Mucosa of descending colon (tissue), 3 donors: ENCODE results near the gene OR6F1. TPM values are rescaled to one million over a fixed set of nuclear protein-coding genes. Genes with fewer than 3 reads are reported as not detected.
"Not testable (repeated sequence)": the region's sequence is repeated elsewhere in the genome, so short reads cannot be mapped to it uniquely, and the experiment has no call there.

ENCODE experiments used
- ATAC-seq: fragments of 200-7000 bp; cut with Tn5 transposase; one replicate; pipeline ENCODE4 v1.9.1; 2020; ENCODE audit warnings: mild to moderate bottlenecking, moderate library complexity
- DNase-seq, 3 donors: peaks; one replicate each; pipeline ENCODE4 v3.0.0-alpha.2; 2020
- H3K36me3 ChIP-seq: fragments of 200-600 bp; one replicate; pipeline ENCODE4 v1.8.0; 2021; ENCODE audit warnings: low read depth, mild to moderate bottlenecking
- H3K4me1 ChIP-seq: fragments of 200-600 bp; one replicate; pipeline ENCODE4 v1.8.0; 2021; ENCODE audit warnings: low read depth, mild to moderate bottlenecking
- H3K4me3 ChIP-seq: fragments of 200-600 bp; one replicate; pipeline ENCODE4 v1.8.0; 2021; ENCODE audit warnings: mild to moderate bottlenecking
- H3K9me3 ChIP-seq: fragments of 200-600 bp; one replicate; pipeline ENCODE4 v1.8.0; 2021; ENCODE audit warnings: mild to moderate bottlenecking
- CTCF ChIP-seq: fragments of 200-600 bp; IDR thresholded peaks from one replicate; pipeline ENCODE4 v1.8.0; 2022; ENCODE audit warnings: antibody characterized with exemption, mild to moderate bottlenecking
- intact Hi-C, 2 donors: fragments of 100-400 bp; cut with DNase I in 1 of 2; cut with micrococcal nuclease in 1 of 2; formaldehyde crosslinking; loops; one replicate each; pipeline versions ENCODE4 v1.11.0 to v1.11.1; 2022; cut with DNase I, micrococcal nuclease
- total RNA-seq, 3 donors: library from RNA; stranded (reverse); fragmentation: NEBNext Ultra II Directional in 2 of 3; extraction: Animal tissue kit (Norgen Biotek cat#: 25700) in 2 of 3; gene quantifications; one replicate each; pipeline versions ENCODE4 v1.2.1 to v1.2.4, GENCODE V29; 2021 to 2023
- donor health status: DM: no; HTN: no; CAD: no; lungs with moderate emphysema.
- donor health status: DM: no; HTN: no; CAD: no.
- donor health status: DM: no; HTN: yes; CAD: no.

The OR6F1 gene
- total RNA-seq, 3 donors from 2014 or later = not detected

GRCh38 chr1:247746391-247746935 lies 30.0 kb upstream of the OR6F1 start:
- Histone ChIP-seq H3K4me1 (no peaks in the 10 kb centered on the region), H3K36me3 (no peaks in the 10 kb centered on the region), H3K4me3 (no peak overlapping the region), H3K9me3 (peaks cover 7% of the 10 kb centered on the region)
- intact Hi-C loops = no loop called here
- ATAC-seq (no peak), DNase-seq (no peak)
- TF ChIP-seq CTCF = no peak

DNA sequence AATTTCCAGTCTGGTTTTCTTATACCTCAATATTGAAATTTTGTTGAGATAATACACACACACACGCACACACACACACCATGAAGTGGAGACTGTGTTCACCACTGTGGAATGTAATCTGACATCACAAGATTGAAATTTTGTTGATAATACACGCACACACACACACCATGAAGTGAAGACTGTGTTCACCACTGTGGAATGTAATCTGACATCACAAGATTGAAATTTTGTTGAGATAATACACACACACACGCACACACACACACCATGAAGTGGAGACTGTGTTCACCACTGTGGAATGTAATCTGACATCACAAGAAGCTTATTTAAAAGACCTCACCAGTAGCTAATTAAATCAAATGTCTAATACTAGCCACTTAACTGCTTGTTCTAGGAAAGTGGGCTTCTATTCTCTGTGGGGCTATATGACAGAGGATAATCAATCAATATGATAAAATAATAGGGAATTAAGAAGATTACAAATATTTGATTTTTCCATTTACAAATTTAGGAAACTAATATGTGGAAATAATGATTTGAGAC lies 25.8 kb upstream of the OR6F1 start:
- H3K36me3 ChIP-seq, H3K4me3 ChIP-seq, intact Hi-C loops, H3K9me3 ChIP-seq, H3K4me1 ChIP-seq, DNase-seq, ATAC-seq: not testable (repeated sequence)

DNA sequence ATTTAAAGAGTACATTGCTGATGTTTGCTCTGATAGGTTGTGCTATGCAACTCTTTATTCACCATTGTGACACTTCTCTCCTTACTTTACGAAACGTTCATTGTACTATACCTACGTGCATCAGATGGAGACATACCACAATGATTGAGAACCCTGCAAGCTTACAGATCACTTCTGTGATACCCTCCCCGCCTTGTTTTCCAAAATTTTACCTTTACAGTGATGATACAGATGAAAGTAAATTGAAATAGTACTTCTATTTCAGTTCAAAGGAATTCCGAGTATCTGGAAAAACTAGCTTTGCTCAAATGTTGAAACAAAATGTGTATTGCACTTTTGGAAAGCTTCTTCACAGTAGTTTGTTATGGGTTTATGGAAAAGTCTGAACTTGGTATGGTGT lies 25.3 kb upstream of the OR6F1 start:
- Histone ChIP-seq H3K4me3 (no peak overlapping the region), H3K36me3 (no peaks in the 10 kb centered on the region), H3K9me3 (no peaks in the 10 kb centered on the region), H3K4me1 (no peaks in the 10 kb centered on the region)
- no peak for TF ChIP-seq CTCF
- DNase-seq (no peak), ATAC-seq (no peak)
- intact Hi-C loops = no loop called here

- Histone ChIP-seq H3K4me1 (no peaks in the 10 kb centered on the region), H3K36me3 (no peaks in the 10 kb centered on the region), H3K9me3 (no peaks in the 10 kb centered on the region), H3K4me3 (no peak overlapping the region)
- DNase-seq (no peak), ATAC-seq (no peak)
- TF ChIP-seq CTCF = no peak
- intact Hi-C loops = no loop called here
Measured at GRCh38 chr1:247740721-247741120, 24.3 kb upstream of the OR6F1 start.

- intact Hi-C loops = no loop called here
- TF ChIP-seq CTCF = no peak
Measured at GRCh38 chr1:247738315-247738714, 21.9 kb upstream of the OR6F1 start, which contains the start of gene OR14K1. Gene OR14K1, plus strand, starts transcription at chr1:247738615. Its CDS starts 0 bp downstream, at chr1:247738615.

GRCh38 chr1:247721222-247721621 lies 4.8 kb upstream of the OR6F1 start:
- ATAC-seq = no peak
- no peak for DNase-seq

More at GRCh38 chr1:247738315-247738714, 21.9 kb upstream of the OR6F1 start, which contains the start of gene OR14K1:
- H3K4me3 ChIP-seq = no peak within 1 kb of the TSS
- no peak for ATAC-seq
- H3K9me3 ChIP-seq = no peaks in the 10 kb centered on the region
- DNase-seq = no peak
- H3K36me3 ChIP-seq = no peaks in the 10 kb centered on the region
- no peaks in the 10 kb centered on the region for H3K4me1 ChIP-seq

More at GRCh38 chr1:247721222-247721621, 4.8 kb upstream of the OR6F1 start:
- no peak for TF ChIP-seq CTCF
- intact Hi-C loops = no loop called here
- H3K4me3 ChIP-seq = no peak overlapping the region
- no peaks in the 10 kb centered on the region for H3K4me1 ChIP-seq
- peaks cover 5% of the 10 kb centered on the region for H3K9me3 ChIP-seq
- H3K36me3 ChIP-seq = no peaks in the 10 kb centered on the region
